Immature natural killer cell (primary cell): ENCODE data around the gene ZIC4. TPM values are rescaled to one million over a fixed set of nuclear protein-coding genes. Genes with fewer than 3 reads are reported as not detected.
A peak's percentile ranks its signal among the peaks of the same experiment; 100 is the strongest.

Experiments
- DNase-seq, 3 donors: peaks; one replicate each; pipeline ENCODE4 v3.0.0; 2022; ENCODE audit warnings: mixed read lengths in 1 of 3
- H3K27ac Mint-ChIP-seq, 6 donors: one replicate each; pipeline ENCODE4 v1.8.0; 2020; ENCODE audit warnings: mixed read lengths in 6 of 6, mild to moderate bottlenecking in 5 of 6, inconsistent platforms in 4 of 6, moderate library complexity in 3 of 6
- H3K27me3 Mint-ChIP-seq, 3 donors: one replicate each; pipeline ENCODE4 v1.8.0; 2020 to 2021; ENCODE audit warnings: low read depth in 3 of 3, mild to moderate bottlenecking in 3 of 3, mixed read lengths in 3 of 3, moderate library complexity in 3 of 3, inconsistent platforms in 1 of 3
- H3K36me3 Mint-ChIP-seq, 3 donors: one replicate each; pipeline ENCODE4 v1.8.0; 2020; ENCODE audit warnings: mixed read lengths in 3 of 3, inconsistent platforms in 2 of 3, mild to moderate bottlenecking in 2 of 3
- H3K4me1 Mint-ChIP-seq, 2 donors: one replicate each; pipeline ENCODE4 v1.8.0; 2020; ENCODE audit warnings: inconsistent platforms in 2 of 2, mild to moderate bottlenecking in 2 of 2, mixed read lengths in 2 of 2, moderate library complexity in 1 of 2
- H3K4me3 Mint-ChIP-seq, 5 donors: one replicate each; pipeline ENCODE4 v1.8.0; 2020; ENCODE audit warnings: mild to moderate bottlenecking in 5 of 5, mixed read lengths in 5 of 5, inconsistent platforms in 3 of 5, moderate library complexity in 3 of 5
- H3K9me3 Mint-ChIP-seq, 6 donors: one replicate each; pipeline ENCODE4 v1.8.0; 2020; ENCODE audit warnings: mild to moderate bottlenecking in 6 of 6, mixed read lengths in 6 of 6, inconsistent platforms in 4 of 6, moderate library complexity in 3 of 6
- polyA plus RNA-seq, 3 donors: library from polyadenylated mRNA; unstranded; fragments of 300-500 nt; fragmentation: Illumina TruSeq; gene quantifications; one replicate each; pipeline ENCODE4 v1.2.3, GENCODE V29; 2021

Gene ZIC4
- polyA plus RNA-seq, result not detected

GRCh38 chr3:147406028-147406931, at the start of gene ZIC4:
Gene ZIC4 (minus strand): TSS chr3:147406543. CDS start chr3:147402797, 3,746 bp downstream.
- Mint-ChIP-seq H3K36me3 (peaks cover 1 to 8% (median 7%) of the 10 kb centered on the region in 3 donors), H3K4me3 (peak within 1 kb of the TSS in 1 of 5 donors; percentile 17), H3K4me1 (peaks cover 12 to 18% of the 10 kb centered on the region in 2 donors), H3K27ac (no peak within 1 kb of the TSS), H3K9me3 (peaks cover 14 to 70% (median 41%) of the 10 kb centered on the region in 6 donors), H3K27me3 (peaks cover 35 to 54% (median 48%) of the 10 kb centered on the region in 3 donors)
- no peak for DNase-seq

- DNase-seq, result no peak
- Mint-ChIP-seq H3K36me3 (no peaks in the 10 kb centered on the region), H3K27me3 (no peaks in the 10 kb centered on the region), H3K4me3 (no peak overlapping the region), H3K4me1 (no peaks in the 10 kb centered on the region), H3K27ac (no peak overlapping the region), H3K9me3 (peaks cover 2 to 34% (median 7%) of the 10 kb centered on the region in 6 donors)
Measured at GRCh38 chr3:147449669-147450068, 43.3 kb upstream of the ZIC4 start.

GRCh38 chr3:147447224-147447623, 40.9 kb upstream of the ZIC4 start:
- DNase-seq, result no peak
- Mint-ChIP-seq H3K4me3 (no peak overlapping the region), H3K27me3 (no peaks in the 10 kb centered on the region), H3K4me1 (no peaks in the 10 kb centered on the region), H3K27ac (no peak overlapping the region), H3K36me3 (no peaks in the 10 kb centered on the region), H3K9me3 (peaks cover 0 to 37% (median 7%) of the 10 kb centered on the region in 6 donors)

- DNase-seq, result no peak
- Mint-ChIP-seq H3K27me3 (peaks cover 0 to 2% (median 2%) of the 10 kb centered on the region in 3 donors), H3K27ac (no peak overlapping the region), H3K36me3 (no peaks in the 10 kb centered on the region), H3K9me3 (peaks cover 0 to 25% (median 6%) of the 10 kb centered on the region in 6 donors), H3K4me3 (no peak overlapping the region), H3K4me1 (no peaks in the 10 kb centered on the region)
Measured at GRCh38 chr3:147431751-147432150, 25.4 kb upstream of the ZIC4 start.

- H3K27me3 Mint-ChIP-seq, result peaks cover 1 to 4% (median 2%) of the 10 kb centered on the region in 3 donors
- H3K4me1 Mint-ChIP-seq, result no peaks in the 10 kb centered on the region
- peaks cover 2 to 39% (median 9%) of the 10 kb centered on the region in 6 donors for H3K9me3 Mint-ChIP-seq
- H3K27ac Mint-ChIP-seq, result no peak overlapping the region
- DNase-seq, result no peak
- peaks cover 0 to 2% (median 1%) of the 10 kb centered on the region in 3 donors for H3K36me3 Mint-ChIP-seq
- no peak overlapping the region for H3K4me3 Mint-ChIP-seq
Measured at GRCh38 chr3:147428754-147429153, 22.4 kb upstream of the ZIC4 start.

GRCh38 chr3:147428326-147428725, 22.0 kb upstream of the ZIC4 start:
- no peak overlapping the region for H3K27ac Mint-ChIP-seq
- DNase-seq, result no peak
- H3K36me3 Mint-ChIP-seq, result peaks cover 0 to 4% (median 3%) of the 10 kb centered on the region in 3 donors
- no peak overlapping the region for H3K4me3 Mint-ChIP-seq
- H3K4me1 Mint-ChIP-seq, result no peaks in the 10 kb centered on the region
- peaks cover 5 to 43% (median 11%) of the 10 kb centered on the region in 6 donors for H3K9me3 Mint-ChIP-seq
- peaks cover 4 to 6% (median 5%) of the 10 kb centered on the region in 3 donors for H3K27me3 Mint-ChIP-seq

GRCh38 chr3:147427746-147428145, 21.4 kb upstream of the ZIC4 start:
- peaks cover 5 to 49% (median 10%) of the 10 kb centered on the region in 6 donors for H3K9me3 Mint-ChIP-seq
- no peak for DNase-seq
- no peak overlapping the region for H3K4me3 Mint-ChIP-seq
- H3K27me3 Mint-ChIP-seq, result peaks cover 6 to 10% (median 7%) of the 10 kb centered on the region in 3 donors
- no peaks in the 10 kb centered on the region for H3K4me1 Mint-ChIP-seq
- H3K36me3 Mint-ChIP-seq, result peaks cover 2 to 4% (median 3%) of the 10 kb centered on the region in 3 donors
- H3K27ac Mint-ChIP-seq, result no peak overlapping the region

- H3K27ac Mint-ChIP-seq, result no peak overlapping the region
- H3K9me3 Mint-ChIP-seq, result peaks cover 5 to 53% (median 19%) of the 10 kb centered on the region in 6 donors
- peaks cover 3 to 9% (median 4%) of the 10 kb centered on the region in 3 donors for H3K36me3 Mint-ChIP-seq
- H3K4me1 Mint-ChIP-seq, result no peaks in the 10 kb centered on the region
- H3K4me3 Mint-ChIP-seq, result no peak overlapping the region
- DNase-seq, result no peak
- H3K27me3 Mint-ChIP-seq, result peaks cover 9 to 17% (median 11%) of the 10 kb centered on the region in 3 donors
Measured at GRCh38 chr3:147426931-147427330, 20.6 kb upstream of the ZIC4 start.

GRCh38 chr3:147425388-147425850, 19.1 kb upstream of the ZIC4 start:
- Mint-ChIP-seq H3K9me3 (peaks cover 5 to 56% (median 22%) of the 10 kb centered on the region in 6 donors), H3K36me3 (peaks cover 3 to 12% (median 4%) of the 10 kb centered on the region in 3 donors), H3K4me3 (no peak overlapping the region), H3K27ac (no peak overlapping the region), H3K4me1 (no peaks in the 10 kb centered on the region), H3K27me3 (peaks cover 10 to 27% (median 17%) of the 10 kb centered on the region in 3 donors)
- DNase-seq, result no peak

GRCh38 chr3:147424581-147425387, 18.4 kb upstream of the ZIC4 start:
- H3K36me3 Mint-ChIP-seq, result peaks cover 3 to 12% (median 8%) of the 10 kb centered on the region in 3 donors
- peaks cover 5 to 62% (median 27%) of the 10 kb centered on the region in 6 donors for H3K9me3 Mint-ChIP-seq
- DNase-seq, result no peak
- peaks cover 14 to 33% (median 21%) of the 10 kb centered on the region in 3 donors for H3K27me3 Mint-ChIP-seq
- H3K4me1 Mint-ChIP-seq, result no peaks in the 10 kb centered on the region
- H3K4me3 Mint-ChIP-seq, result no peak overlapping the region
- H3K27ac Mint-ChIP-seq, result no peak overlapping the region

GRCh38 chr3:147423798-147424580, 17.6 kb upstream of the ZIC4 start:
- Mint-ChIP-seq H3K9me3 (peaks cover 9 to 64% (median 30%) of the 10 kb centered on the region in 6 donors), H3K4me1 (no peaks in the 10 kb centered on the region), H3K4me3 (peak overlapping the region in 1 of 5 donors; percentile 23), H3K36me3 (peaks cover 3 to 12% (median 11%) of the 10 kb centered on the region in 3 donors), H3K27ac (no peak overlapping the region), H3K27me3 (peaks cover 17 to 35% (median 24%) of the 10 kb centered on the region in 3 donors)
- DNase-seq, result no peak

- H3K4me1 Mint-ChIP-seq, result no peaks in the 10 kb centered on the region
- no peak overlapping the region for H3K27ac Mint-ChIP-seq
- DNase-seq, result no peak
- peaks cover 17 to 38% (median 28%) of the 10 kb centered on the region in 3 donors for H3K27me3 Mint-ChIP-seq
- H3K9me3 Mint-ChIP-seq, result peaks cover 9 to 64% (median 35%) of the 10 kb centered on the region in 6 donors
- peak overlapping the region in 1 of 5 donors; percentile 23 for H3K4me3 Mint-ChIP-seq
- peaks cover 3 to 12% (median 11%) of the 10 kb centered on the region in 3 donors for H3K36me3 Mint-ChIP-seq
Measured at GRCh38 chr3:147423537-147423797, 17.1 kb upstream of the ZIC4 start.
